Measurements from ENCODE around the gene CLEC1A. TPM values are rescaled to one million over a fixed set of nuclear protein-coding genes. Genes with fewer than 3 reads are reported as not detected.

Gene CLEC1A
- total RNA-seq, 1 donor: not detected

- DNase-seq (ENCODE audit: low read depth): no peak
- H3K4me3 ChIP-seq (ENCODE audit: low read depth, low read length): no peak overlapping the region
- no peak for TF ChIP-seq CTCF (IDR thresholded peaks at IDR 0.05; ENCODE audit: insufficient read depth, low read depth, low read length)
These were observed 31.5 kb downstream of the CLEC1A start for GRCh38 chr12:10067264-10067663.

GRCh38 chr12:10065241-10065640, 33.5 kb downstream of the CLEC1A start:
- TF ChIP-seq CTCF (IDR thresholded peaks at IDR 0.05; ENCODE audit: insufficient read depth, low read depth, low read length): no peak
- no peak for DNase-seq (ENCODE audit: low read depth)
- no peak overlapping the region for H3K4me3 ChIP-seq (ENCODE audit: low read depth, low read length)

GRCh38 chr12:10058387-10058786, 40.4 kb downstream of the CLEC1A start:
- no peak overlapping the region for H3K4me3 ChIP-seq (ENCODE audit: low read depth, low read length)
- TF ChIP-seq CTCF (IDR thresholded peaks at IDR 0.05; ENCODE audit: insufficient read depth, low read depth, low read length): no peak
- no peak for DNase-seq (ENCODE audit: low read depth)

- no peak for DNase-seq (ENCODE audit: low read depth)
- TF ChIP-seq CTCF (IDR thresholded peaks at IDR 0.05; ENCODE audit: insufficient read depth, low read depth, low read length): no peak
- H3K4me3 ChIP-seq (ENCODE audit: low read depth, low read length): no peak overlapping the region
These were observed 46.4 kb downstream of the CLEC1A start for GRCh38 chr12:10052193-10052913.

GRCh38 chr12:10048526-10048925, 50.3 kb downstream of the CLEC1A start:
- no peak overlapping the region for H3K4me3 ChIP-seq (ENCODE audit: low read depth, low read length)
- no peak for DNase-seq (ENCODE audit: low read depth)
- no peak for TF ChIP-seq CTCF (IDR thresholded peaks at IDR 0.05; ENCODE audit: insufficient read depth, low read depth, low read length)

GRCh38 chr12:10042167-10042566, 56.6 kb downstream of the CLEC1A start:
- TF ChIP-seq CTCF (IDR thresholded peaks at IDR 0.05; ENCODE audit: insufficient read depth, low read depth, low read length): no peak
- no peak overlapping the region for H3K4me3 ChIP-seq (ENCODE audit: low read depth, low read length)
- no peak for DNase-seq (ENCODE audit: low read depth)

Measured in fibroblast of villous mesenchyme (primary cell).